RCC 7860 (cell line): ENCODE measurements around the gene KRTAP16-1.

Experiments
- DNase-seq: peaks from one replicate; pipeline ENCODE4 v3.0.0-alpha.2; 2015; ENCODE audit warnings: low spot score
- FAIRE-seq: peaks from 2 replicates; lab custom pipeline; 2012; peaks lifted over from hg19 to GRCh38; lab: Jason Lieb, UNC

The KRTAP16-1 gene

DNA sequence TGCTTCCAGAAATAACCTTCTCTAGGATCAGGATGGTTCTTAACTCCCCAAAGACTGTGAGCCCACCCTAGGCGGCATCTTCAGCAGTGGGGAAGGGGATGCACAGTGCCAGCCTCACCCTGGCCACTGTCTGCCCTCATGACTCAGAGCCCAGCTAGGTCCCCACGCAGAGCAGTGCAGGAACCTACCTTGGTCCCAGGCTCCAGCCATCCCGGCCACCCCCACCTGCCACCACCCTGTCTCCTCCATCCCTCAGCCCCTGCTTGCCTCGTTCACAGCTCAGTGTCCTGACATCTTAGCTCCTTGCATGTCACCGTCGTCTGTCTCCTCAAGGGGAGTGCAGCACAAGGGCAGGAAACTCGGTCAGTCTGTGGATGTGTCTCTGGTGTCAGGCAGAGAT, 22.5 kb upstream of the KRTAP16-1 start:
- no peak for FAIRE-seq
- no peak for DNase-seq

DNA sequence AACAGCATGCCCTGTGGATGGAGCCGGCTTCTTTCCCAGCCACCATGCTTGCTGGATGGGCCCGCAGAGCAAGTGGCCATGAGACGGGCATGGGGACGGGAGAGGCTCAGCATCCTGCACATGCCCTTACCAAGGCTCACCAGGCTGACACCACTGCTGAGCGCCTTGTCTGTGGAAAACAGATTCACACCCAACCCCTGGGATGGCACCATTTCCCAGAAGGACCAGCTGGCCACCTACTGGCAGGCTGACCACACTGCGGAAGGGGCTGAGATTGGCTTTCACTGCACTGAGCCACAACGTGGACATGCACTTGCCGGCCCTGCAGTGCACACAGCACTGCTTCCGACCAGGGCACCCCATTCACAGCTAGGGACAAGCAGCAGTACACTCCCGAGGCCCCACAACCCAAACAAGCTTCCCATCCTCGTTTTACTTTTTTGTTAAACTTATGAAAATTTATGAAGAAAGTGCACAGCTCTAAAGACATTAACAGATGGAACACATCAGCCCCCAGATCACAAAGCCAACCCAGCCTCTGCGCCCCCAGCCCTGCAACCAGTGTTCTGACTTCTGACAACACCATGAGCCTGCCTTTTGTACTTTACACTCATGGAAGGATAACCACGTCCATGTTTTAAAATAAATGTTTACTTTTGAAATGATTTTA, 20.3 kb upstream of the KRTAP16-1 start:
- FAIRE-seq: no peak
- peak; percentile 39 for DNase-seq

DNA sequence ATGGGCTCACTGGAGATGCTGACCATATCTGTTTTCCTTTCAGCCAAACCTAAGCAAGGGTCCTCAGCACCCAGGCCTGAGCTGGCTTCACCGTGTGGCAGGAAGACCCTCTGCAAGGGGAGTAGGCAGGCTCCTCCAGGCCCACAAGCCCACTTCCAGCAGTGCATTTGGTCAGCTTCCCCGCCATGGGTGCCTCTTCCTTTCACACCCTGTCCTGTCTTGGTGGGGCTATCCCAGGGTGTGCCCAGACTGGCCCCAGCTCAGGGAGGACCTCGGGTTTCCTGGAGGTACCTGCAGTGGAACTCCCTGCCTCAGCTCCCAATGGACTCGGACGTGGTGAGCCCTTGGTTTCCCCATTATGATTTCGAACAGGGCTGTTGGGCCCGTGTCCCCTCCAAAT, 19.1 kb upstream of the KRTAP16-1 start:
- no peak for DNase-seq

DNA sequence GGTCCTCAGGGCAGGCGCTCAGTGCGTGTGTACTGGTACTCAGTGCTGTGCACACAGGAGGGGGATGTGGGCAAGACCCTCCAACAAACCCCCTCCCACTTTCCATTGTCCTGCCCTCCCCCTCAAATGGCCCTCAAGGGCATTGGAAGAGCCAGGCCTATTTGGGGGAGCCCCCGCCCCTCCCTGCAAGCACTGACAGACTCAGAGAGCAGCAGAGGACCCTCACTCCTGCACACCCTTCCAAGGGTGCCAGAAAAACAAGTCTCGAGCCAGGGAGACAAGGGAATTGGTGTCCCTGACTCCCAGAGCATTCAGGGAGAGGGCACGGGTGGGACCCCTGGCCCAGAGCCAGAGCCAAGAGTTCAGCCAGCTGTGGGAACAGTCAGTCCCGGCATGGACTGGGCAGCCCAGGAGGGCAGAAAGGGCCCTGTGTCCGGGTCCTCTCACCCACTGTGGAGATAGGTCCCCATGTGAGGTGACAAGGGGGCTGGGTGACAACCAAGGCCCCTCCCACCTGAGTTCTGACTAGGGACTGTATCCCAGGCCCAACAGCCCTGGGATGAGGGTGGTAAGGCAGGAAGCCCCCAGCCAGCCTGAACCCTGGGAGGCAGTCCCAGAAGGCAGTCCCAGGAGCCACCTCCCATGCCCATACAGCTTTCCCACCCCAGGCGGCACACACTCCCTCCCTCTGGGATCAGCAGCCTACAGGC, 18.5 kb upstream of the KRTAP16-1 start:
- no peak for FAIRE-seq
- DNase-seq: no peak

More for the DNA sequence above, 19.1 kb upstream of the KRTAP16-1 start:
- no peak for FAIRE-seq

GRCh38 chr17:41326173-41327145, 17.4 kb upstream of the KRTAP16-1 start:
- no peak for DNase-seq
- no peak for FAIRE-seq

DNA sequence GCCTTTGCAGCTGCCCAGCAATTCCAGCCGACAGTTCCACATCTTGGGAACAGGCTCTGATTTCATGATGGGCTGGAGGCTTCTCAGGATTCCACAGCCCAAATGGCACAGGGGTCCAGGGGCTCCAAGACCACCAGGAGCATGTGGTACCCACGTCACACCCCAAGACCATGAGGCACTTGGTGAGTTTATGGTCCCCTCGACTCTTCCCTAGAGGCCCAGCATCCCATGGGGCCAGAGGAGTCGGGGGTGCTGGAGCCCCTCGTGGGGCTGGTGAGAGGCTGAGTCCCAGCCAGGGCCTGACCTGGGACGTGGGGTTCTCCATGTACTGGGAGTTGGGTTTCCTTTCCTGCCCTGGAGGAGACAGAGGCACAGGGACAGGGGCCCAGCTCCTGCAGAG, 16.5 kb upstream of the KRTAP16-1 start:
- no peak for DNase-seq
- FAIRE-seq: no peak

GRCh38 chr17:41325126-41325525, 16.0 kb upstream of the KRTAP16-1 start:
- DNase-seq (no peak), FAIRE-seq (no peak)

DNA sequence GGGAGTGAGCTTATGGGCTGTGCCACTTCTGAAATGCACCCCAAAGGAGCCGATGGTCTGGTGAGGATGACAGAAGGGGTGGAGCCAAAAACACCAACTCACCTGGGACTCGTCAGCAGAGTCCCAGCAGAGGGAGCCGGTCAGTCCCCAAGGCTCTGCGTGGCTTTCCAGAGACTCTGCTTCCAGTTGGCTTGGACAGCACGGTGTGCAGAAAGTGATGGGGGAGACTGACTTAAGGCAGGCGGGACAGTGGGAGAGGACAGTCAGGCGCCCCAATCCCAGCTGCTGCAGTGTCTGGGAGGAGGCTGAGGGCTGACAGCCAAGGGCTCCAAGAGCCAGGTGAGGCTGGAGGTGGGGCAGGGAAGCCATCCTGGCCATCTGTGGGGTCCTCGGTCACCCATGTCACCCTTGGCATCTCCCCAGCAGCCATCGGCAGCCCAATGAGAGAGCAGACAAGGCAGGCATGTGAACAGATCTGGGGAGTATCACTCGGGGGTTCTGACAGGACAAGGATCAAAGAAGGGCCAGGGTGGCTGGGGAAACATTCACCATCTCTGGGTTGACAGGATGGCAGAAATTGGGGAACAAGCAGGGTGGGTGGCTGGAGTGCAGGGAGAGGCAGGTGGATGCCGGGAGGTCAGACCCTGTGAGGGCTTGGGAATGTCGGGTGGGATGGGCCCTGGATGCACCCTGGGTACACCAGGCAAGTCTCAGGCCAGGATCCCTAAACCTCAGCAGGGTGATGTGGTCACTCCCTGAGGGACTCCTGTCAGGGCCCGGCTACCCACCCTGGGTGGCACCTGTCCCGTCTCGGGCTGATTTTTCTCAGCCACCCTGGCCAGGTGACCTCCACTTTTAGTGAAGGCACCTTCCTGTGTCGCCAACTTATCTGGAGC, 15.3 kb upstream of the KRTAP16-1 start:
- FAIRE-seq (no peak), DNase-seq (peak; percentile 10)

GRCh38 chr17:41322903-41323895, 14.1 kb upstream of the KRTAP16-1 start:
- FAIRE-seq (no peak), DNase-seq (no peak)

GRCh38 chr17:41322094-41322902, 13.2 kb upstream of the KRTAP16-1 start:
- DNase-seq: peak; percentile 64
- peak; percentile 76 for FAIRE-seq

- DNase-seq: no peak
- no peak for FAIRE-seq
These were observed 9.1 kb upstream of the KRTAP16-1 start for GRCh38 chr17:41318231-41318630.

DNA sequence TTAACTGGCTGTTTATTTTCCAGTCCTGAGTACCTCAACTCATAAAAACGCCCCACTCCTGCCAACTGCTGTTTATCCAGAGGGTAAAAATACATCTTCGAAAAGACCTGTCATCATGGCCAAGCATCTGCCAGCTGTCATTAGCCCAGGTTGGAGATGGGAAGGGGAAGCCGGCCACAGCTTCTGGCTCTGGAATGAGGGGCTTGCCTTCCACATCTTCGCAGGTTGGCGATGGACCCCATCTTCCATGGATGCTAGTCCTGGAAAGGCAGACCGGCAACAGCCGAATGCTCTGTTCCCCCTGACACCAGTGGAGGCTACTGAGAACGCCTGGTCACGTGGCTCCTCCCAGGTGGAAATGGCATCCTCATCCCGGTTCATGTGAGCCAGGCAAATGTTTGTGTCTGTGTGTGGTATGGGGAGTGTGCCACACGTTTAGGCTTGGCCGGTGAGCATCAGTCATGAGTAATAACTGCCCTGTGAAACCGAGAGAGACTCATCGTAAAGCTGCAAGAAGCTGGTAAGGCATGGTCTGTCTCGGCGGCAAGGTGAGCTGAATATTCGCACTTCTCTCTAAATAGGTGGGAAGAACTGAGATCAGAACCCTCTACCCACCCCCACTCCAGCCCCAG, 6.8 kb upstream of the KRTAP16-1 start:
- DNase-seq: no peak
- no peak for FAIRE-seq

DNA sequence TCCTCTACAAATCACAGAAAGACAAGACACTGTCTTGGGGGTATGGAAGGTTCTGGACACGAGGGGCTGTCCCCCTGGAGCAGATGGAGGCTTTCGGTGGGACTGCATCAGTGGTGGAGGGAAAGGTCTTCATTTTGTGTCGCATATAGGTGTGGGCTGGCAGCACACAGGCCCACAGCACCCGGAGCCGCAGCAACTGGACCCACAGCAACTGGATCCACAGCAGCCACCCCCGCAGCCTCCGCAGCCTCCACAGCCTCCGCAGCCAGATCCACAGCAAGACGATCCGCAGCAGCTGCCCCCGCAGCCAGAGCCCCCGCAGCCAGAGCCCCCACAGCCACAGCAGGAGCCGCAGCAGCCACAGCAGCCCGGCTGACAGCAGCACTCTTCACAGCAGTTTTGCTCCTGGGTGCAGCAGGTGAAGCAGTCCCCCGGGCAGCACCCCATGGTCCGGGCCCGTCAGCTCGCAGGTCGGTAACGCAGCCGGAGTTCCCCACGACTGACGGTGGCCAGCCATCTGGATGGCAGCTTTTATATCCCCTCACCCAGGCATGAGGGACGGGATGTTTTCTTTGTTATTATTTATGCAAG, 6.2 kb upstream of the KRTAP16-1 start, which contains the start of gene KRTAP17-1:
TSS of gene KRTAP17-1 (minus strand) at position 507 of the 591 bp plus-strand sequence. CDS start at position 447, 60 bp downstream.
- DNase-seq (no peak), FAIRE-seq (no peak)

GRCh38 chr17:41311111-41311510, 2.0 kb upstream of the KRTAP16-1 start:
- FAIRE-seq: no peak

DNA sequence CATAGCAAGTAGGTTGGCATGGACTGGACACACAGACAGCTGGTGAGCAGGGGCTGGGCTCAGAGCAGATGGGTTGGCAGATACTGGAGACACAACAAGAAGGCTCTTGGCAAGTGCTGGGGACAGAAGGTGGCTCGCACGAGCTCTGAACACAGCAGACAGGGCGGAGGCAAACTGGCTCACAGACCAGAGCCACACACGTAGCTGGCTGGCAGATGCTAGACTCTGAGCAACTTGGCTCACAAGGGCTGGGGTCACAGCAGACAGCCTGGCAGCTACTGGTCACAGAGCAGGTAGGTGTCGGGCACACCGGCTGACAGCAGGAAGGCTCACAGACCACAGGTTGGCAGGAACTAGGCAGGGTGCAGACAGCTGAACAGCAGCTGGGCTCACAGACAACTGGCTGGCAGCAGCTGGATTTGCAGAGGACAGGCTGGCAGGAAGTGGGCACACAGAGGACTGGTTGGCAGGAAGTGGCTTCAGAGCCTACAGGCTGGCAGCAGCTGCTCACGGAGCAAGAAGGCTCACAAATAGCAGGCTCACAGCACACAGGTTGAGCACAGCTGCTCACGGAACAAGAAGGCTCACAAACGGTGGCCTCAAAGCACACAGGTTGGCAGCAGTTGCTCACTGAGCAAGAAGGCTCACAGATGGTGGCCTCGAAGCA, 725 bp downstream of the KRTAP16-1 start:
- DNase-seq (peak; percentile 34), FAIRE-seq (no peak)

More at GRCh38 chr17:41311111-41311510, 2.0 kb upstream of the KRTAP16-1 start:
- DNase-seq: no peak

- DNase-seq (peak; percentile 86), FAIRE-seq (peak; percentile 85)
These were observed 1.5 kb downstream of the KRTAP16-1 start for GRCh38 chr17:41307647-41308046.

GRCh38 chr17:41304091-41304490, 5.0 kb downstream of the KRTAP16-1 start:
- FAIRE-seq (no peak), DNase-seq (no peak)
